HL-60 (cell line): ENCODE measurements around the gene IL18R1.
A peak's percentile ranks its signal among the peaks of the same experiment; 100 is the strongest.

Experiments
- DNase-seq, 2 experiments: peaks; one replicate each; pipeline ENCODE4 v3.0.0-alpha.2; 2010 to 2020; ENCODE audit warnings: low read depth in 1 of 2, low spot score in 1 of 2
- H3K27ac ChIP-seq: fragments of 250-450 bp; sonication (Bioruptor Pico); replicated peaks from 2 replicates; pipeline ENCODE4 v1.5.1; 2020; ENCODE audit warnings: mild to moderate bottlenecking, moderate library complexity
- H3K27me3 ChIP-seq: fragments of 250-450 bp; sonication (Bioruptor Pico); 2 replicates; pipeline ENCODE4 v1.5.1; 2021; ENCODE audit warnings: mild to moderate bottlenecking, moderate library complexity; ENCODE audit not compliant: insufficient read depth, poor library complexity, severe bottlenecking
- H3K4me3 ChIP-seq: replicated peaks from 2 replicates; pipeline ENCODE4 v1.5.1; 2011; ENCODE audit warnings: mild to moderate bottlenecking, control low read depth, low read length; ENCODE audit not compliant: insufficient read depth
- CTCF ChIP-seq: IDR thresholded peaks from one replicate; pipeline ENCODE4 v1.5.1; 2011; ENCODE audit warnings: low read length, control low read depth, inconsistent platforms; ENCODE audit not compliant: insufficient read depth
- GABPA ChIP-seq: IDR thresholded peaks from 2 replicates; pipeline ENCODE4 v1.6.1; 2012; ENCODE audit warnings: low read depth
- POLR2AphosphoS5 ChIP-seq: IDR thresholded peaks from 2 replicates; pipeline ENCODE4 v1.6.1; 2012; ENCODE audit warnings: low read depth
- REST ChIP-seq: IDR thresholded peaks from 2 replicates; pipeline ENCODE4 v1.6.1; 2012; ENCODE audit warnings: low read depth; ENCODE audit not compliant: insufficient replicate concordance
- SPI1 ChIP-seq: IDR thresholded peaks from 2 replicates; pipeline ENCODE4 v1.6.1; 2012; ENCODE audit warnings: low read depth, mild to moderate bottlenecking, borderline replicate concordance

The IL18R1 gene

GRCh38 chr2:102340778-102341177, 14.8 kb upstream of the IL18R1 start:
- Histone ChIP-seq H3K27me3 (no peaks in the 10 kb centered on the region), H3K27ac (no peak overlapping the region), H3K4me3 (no peak overlapping the region)
- TF ChIP-seq POLR2AphosphoS5 (no peak), SPI1 (no peak)
- DNase-seq, result peak in 1 of 2 experiments; percentile 36

GRCh38 chr2:102342888-102343287, 12.7 kb upstream of the IL18R1 start:
- no peaks in the 10 kb centered on the region for H3K27me3 ChIP-seq
- H3K27ac ChIP-seq, result no peak overlapping the region; the same call in 1 of the 2 replicates
- H3K4me3 ChIP-seq, result no peak overlapping the region
- no peak for TF ChIP-seq GABPA
- no peak for TF ChIP-seq REST
- TF ChIP-seq SPI1, result no peak
- TF ChIP-seq POLR2AphosphoS5, result no peak
- TF ChIP-seq CTCF, result no peak
- DNase-seq, result no peak

- no peak overlapping the region for H3K4me3 ChIP-seq
- no peak for DNase-seq
- H3K27ac ChIP-seq, result no peak overlapping the region
- no peaks in the 10 kb centered on the region for H3K27me3 ChIP-seq
- TF ChIP-seq REST, result no peak
- TF ChIP-seq GABPA, result no peak
- TF ChIP-seq CTCF, result no peak
- TF ChIP-seq SPI1, result no peak
- no peak for TF ChIP-seq POLR2AphosphoS5
Observed at GRCh38 chr2:102344397-102344796, 11.2 kb upstream of the IL18R1 start.

GRCh38 chr2:102345329-102345920, 10.2 kb upstream of the IL18R1 start:
- H3K4me3 ChIP-seq, result no peak overlapping the region
- no peak for DNase-seq
- TF ChIP-seq POLR2AphosphoS5 (no peak), GABPA (no peak), REST (no peak), SPI1 (no peak), CTCF (no peak)
- H3K27me3 ChIP-seq, result no peaks in the 10 kb centered on the region
- H3K27ac ChIP-seq, result no peak overlapping the region
